NOMO-1 treated with DMSO at 0.1 percent for 48 hours (cell line): ENCODE measurements around the gene GRHL1.

Source experiments
- DNase-seq: peaks from one replicate; lab custom pipeline; 2025; ENCODE audit not compliant: unreplicated experiment; lab: John Stamatoyannopoulos, UW

Gene GRHL1

DNA sequence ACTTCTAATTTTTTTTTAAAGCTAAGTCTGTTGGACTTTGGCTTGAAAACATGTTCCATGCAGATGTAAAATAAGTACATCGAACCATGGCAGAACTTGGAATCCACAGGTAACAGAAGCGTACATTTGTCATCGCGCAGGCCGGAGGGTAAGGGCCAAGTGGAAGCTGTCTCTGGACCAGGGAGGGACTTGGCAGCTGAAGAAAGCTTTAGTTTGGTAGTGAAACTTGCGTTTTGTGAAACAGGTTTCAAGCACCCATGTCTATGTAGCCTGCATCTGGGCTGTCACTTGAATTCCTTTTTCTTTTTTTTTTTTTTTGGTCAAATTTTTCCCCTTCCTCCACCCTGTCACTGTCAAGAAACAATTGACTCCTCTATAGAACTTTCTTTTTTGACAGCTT, 20.4 kb downstream of the GRHL1 start:
- no peak for DNase-seq

DNA sequence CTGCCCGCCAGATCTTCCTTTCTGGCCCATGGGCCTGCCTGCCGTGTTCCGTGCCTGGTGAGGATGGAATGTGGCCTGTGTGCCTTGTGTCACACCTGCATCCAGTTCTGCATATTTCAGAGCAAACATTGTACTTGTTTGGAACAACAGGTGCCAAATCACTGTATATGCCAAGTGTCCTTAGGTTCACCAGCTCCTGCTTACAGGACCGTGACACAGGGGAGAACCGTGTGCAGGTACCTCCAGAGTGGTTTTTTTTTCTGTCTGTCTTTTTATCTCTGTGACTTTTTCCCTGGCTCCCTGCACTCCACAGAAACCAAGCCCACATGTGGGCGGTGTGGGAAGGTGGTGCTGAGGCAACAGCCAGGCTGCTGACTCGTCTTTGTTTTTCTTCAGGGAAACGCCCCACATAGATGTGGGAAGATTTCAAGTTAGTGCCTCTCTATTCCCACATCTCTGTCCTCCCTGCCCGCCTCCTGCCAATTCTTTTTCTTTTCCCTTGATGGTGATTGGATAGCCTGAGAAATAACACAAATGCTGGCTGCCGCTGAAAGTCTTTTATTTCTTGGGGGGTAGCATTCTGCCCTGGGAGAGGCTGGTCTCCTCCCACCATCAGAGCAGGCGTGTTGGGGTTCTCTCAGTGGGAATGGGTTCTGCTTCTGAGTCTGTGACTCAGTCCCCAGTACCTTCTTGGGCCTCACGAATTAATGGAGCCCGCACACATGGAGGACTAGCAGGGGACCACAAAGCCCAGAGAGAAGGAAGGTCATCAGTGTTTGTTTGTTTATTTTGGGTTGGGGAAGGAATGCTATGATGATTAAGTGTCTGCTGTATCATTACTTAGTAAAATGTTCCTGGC, 21.4 kb downstream of the GRHL1 start:
- DNase-seq = no peak

DNA sequence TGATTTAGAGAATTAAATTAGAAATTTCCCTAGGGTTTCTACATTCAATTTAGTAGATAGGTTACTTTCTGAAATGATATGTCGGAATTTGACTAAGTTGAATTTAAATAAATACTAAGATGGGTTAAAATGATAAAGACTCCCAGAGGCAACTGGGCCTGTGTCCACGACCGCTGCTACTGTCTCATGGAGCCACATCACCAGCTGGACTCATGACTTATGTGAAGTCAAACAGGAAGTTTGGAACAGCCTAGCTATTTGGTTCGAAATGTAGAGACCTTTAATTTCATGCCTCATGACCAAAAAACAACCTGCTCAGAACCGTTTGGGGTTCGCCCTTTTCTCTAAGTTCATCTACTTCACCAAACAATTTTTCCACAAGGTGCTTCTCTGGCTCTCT, 22.2 kb downstream of the GRHL1 start:
- DNase-seq = no peak

DNA sequence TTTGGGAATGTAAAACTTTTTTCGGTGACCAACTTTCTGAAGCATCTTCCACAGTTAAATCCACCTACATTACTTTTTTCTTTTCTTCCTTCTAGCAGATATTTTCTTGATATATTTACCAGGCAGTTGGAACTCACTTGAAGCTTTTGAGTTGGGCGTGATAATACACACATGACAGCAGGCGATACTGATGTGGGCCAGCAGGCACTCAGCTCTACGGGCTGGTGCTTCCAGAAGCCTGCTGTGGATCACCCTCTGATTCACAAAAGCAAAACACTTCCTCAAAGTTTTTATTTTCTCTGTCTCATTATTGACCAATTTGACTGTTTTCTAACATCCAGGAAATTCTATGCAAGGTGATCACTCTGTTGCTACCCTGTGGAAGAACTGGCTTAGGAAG, 22.9 kb downstream of the GRHL1 start:
- DNase-seq = no peak

DNA sequence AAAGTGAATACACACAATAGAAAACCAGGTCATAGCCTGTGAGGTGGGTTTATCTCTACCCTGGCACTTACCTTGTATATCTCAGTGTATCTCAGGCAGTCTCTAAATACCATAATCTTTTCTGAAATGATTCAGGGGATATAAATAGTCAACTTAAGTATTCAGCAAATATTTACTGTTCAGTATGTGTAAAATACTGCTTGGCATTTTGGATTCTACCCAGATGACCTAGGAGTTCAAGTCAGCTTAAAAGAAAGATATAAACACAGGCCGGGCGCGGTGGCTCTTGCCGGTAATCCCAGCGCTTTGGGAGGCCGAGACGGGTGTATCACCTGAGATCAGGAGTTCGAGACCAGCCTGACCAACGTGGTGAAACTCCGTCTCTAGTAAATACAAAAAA, 23.8 kb downstream of the GRHL1 start:
- DNase-seq = no peak

DNA sequence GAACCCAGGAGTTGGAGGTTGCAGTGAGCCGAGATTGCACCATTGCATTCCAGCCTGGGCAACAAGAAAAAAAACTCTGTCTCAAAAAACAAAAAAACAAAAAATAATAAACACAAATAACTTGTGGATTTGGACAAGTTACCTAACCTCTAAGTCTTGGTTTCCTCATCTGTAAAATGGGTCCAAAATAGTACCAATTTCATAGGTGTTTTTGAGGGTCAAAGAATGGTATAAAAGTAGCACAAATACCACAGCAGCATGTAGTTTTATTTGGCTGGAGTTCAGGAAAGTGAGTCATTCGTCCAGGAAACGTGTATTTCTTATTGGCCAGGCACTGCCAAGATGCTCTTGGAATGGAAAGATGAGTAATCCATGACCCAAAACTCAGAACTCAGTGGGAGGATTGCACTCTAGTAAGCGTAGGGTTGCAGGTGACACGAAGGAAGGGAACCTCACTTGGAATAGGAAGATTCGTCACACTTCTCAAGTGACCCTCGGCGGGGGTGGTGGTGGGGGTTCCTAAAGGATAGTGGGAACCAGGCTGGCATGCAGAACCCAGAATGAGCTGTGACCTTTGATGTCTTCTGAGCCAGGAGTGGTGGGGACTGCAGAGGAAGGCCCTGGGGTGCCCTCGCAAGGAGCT, 24.4 kb downstream of the GRHL1 start:
- DNase-seq = no peak

DNA sequence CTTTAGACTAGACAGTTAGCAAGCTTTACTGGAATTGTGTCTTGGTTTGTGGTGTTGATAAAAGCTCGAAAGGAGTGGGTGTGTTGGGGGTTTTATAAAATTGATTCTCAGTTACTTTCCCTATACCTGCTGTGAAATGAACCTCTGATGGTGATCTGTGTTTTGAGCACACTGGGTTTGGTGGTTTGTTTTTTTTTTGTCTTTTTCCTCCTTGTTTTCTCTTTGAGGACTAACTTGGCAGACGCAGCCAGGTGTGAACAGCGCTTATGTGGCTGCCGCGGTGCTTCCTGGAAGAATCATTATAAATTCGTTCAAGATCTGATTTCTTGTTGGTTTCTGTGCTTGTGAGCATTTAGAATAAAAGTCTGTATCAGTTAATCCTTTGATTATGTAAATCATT, 28.5 kb downstream of the GRHL1 start:
- DNase-seq = no peak

DNA sequence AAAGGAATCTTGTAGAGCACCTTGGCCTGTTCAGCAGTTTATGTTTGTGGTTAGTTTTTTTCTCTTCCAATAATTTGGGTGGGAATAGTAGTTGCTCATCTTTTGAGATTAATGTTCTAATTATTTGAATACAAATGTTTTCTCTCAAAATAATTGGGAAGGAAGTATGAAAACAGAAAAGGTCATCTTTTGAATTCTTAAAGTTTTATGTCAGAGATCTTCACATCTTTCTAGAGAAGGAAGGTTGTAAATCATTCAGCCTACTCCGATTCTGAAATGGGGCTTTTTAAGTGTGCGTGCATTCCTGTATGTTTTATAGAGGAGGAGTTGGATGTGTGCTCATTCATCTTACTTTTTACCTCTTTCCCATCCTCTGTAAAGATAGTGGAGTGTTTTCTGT, 29.0 kb downstream of the GRHL1 start:
- DNase-seq = no peak

DNA sequence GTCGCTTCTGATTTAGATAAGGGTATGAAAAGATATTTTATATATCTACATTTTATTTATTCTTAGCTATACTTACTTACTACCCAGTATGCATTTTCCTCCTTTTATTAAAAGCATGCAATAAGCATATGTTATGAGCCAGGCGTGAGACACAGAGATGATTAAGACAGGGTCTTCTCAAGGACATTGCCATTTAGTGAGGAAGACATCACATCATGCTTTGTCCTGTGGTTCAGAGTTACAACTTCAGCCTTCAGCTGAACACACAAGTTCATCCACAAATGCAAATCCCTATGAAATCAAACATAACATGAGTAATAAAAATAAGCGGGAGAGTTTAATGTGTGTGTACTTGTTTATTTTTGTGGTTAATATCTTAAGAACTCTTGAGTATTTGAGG, 30.2 kb downstream of the GRHL1 start:
- DNase-seq = no peak

DNA sequence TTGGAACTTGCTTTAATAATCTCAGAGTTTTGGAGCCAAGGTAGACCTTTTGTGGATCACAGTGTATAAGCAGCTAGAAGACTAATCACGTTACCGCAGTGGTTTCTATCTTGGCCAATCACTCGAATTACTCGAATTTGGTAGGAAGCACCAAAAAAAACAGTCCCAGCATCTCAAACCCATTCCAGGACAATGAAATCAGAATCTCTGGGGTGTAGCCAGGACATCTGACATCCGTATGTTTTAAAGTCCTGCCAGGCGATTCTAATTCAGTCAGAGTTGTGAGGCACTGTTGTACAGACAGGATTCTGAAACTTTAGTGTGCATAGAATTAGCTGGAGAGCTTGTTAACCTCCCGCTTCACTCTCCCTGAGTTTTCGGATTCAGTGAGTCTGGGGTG, 30.8 kb downstream of the GRHL1 start:
- no peak for DNase-seq

DNA sequence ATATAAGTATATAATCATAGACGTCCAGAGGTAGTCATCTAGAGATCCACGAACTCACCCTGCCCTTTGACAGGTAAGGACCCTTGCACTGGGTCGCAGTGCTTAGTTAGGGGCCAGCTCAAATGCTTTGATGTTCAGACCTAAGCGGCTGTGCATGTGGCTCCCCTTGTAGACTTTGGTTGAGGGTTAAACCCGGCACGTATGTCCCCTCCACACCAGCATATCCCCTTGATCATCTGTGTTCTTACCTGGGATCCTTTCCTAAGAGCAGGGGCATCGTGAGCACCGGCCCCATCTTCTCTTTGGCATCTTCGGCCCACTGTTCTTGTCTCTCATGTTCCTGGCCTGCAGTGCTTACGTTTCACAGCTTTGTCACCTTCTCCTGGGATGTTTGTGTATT, 31.4 kb downstream of the GRHL1 start:
- DNase-seq = no peak

DNA sequence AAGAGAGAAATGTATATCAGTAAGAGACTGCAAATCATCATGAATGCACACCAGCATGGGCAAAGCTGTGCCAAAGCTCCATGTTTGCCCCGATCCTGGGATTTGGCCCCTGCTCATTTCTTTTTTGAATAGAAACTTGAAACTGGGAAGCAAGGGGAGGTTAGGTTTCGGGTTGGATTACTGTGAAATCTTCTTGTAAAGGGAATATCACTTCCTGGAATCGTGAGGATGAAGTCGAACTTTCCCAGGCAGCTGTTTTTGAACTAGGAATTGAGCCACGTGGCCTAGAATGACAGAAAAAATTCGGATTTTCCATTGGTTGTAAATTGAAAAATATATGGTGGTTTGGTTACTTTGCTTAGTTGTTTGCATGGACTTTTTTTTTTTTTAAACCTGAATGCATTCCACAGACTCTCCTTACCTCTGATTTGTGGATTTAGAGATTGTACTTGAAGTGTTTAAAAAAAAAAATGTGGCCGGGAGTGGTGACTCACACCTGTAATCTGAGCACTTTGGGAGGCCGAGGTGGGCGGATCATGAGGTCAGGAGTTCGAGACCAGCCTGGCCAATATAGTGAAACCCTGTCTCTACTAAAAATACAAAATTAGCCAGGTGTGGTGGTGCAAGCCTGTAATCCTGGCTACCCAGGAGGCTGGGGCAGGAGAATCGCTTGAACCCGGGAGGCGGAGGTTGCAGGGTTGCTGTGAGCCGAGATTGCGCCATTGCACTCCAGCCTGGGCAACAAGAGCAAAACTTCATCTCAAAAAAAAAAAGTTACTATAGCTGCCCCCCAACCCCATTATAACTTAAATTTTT, 32.1 kb downstream of the GRHL1 start:
- no peak for DNase-seq

DNA sequence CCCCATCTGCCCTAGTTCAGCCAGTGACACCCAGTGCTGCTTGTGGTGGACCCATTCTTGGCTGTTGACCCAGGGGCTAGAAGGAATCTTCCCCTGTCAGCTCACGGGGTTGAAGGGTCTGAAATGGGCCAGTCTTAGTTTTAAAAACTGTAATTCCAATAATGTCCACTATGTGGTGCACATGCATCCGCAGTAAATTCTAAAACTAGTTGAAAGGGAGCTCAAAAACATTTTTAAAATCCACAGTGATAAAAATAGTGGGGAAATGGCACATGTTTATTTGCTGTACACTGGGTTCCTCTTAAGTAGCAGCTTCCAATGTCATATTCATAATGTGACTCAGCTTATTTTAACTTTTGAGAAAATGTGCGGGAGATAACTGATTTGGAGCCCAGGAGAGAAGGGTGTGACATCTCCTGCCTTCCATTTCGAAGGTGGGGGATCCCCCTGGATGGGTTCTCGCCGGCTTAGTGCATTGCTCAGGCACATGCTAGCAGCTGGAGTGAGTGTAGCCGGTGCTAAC, 32.8 kb downstream of the GRHL1 start:
- DNase-seq = peak; percentile 66

DNA sequence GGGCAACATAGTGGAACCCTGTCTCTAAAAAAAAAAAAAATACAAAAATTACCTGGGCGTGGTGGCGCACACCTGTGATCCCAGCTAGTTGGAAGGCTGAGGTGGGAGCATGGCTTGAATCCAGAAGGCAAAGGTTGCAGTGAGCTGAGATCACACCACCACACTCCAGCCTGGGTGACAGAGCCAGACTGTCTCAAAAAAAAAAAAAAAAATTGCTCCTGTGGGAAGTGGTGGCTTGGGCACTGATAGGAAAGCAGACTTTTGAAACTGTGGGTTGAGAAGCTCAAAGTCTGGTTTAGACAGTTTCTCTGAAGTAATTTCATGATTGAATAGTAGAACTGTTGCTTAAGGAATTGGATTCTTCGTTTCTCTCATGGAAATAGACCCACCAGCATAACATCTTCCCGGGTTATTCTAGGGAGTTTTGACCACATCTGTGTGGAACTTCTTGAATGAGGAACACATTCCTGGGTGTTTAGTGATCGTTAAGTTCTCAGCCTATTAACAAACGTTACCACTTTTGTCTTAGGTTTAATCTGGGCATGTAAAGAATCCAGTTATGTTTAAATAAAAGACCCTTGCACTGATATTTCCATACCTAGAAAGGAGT, 33.5 kb downstream of the GRHL1 start:
- DNase-seq = no peak

DNA sequence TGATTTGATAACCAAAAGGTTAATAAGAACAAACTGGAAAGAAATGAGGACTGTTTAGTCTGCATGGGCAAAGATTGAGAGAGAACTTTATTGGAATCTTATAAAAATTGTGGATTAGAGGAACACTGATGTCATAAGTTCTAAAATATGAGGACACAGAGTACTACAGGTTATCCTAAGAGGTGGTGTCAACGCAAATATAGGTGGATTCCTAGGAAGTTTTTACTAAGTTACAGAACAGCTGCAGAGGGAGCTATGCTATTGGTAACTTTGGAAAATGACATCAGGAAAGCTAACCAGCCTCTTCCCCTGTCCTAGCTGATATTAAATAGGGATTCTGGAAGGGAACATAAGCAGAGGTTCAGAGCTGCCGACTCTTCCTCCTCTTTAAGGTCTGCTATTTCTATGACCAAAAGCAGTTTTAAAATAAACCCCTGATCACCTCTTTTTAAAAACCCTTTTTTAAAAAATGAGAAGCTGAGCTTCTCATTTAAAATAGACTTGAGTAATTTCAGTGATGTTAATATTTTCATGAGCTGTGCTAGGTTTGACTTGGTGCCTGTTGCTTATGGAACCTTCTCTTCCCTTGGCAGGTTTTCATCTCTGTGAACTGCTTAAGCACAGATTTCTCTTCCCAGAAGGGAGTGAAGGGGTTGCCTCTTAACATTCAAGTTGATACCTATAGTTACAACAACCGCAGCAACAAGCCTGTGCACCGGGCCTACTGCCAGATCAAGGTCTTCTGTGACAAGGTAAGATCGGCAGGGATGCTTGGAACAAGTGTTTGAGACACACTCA, 34.2 kb downstream of the GRHL1 start:
- DNase-seq = no peak

DNA sequence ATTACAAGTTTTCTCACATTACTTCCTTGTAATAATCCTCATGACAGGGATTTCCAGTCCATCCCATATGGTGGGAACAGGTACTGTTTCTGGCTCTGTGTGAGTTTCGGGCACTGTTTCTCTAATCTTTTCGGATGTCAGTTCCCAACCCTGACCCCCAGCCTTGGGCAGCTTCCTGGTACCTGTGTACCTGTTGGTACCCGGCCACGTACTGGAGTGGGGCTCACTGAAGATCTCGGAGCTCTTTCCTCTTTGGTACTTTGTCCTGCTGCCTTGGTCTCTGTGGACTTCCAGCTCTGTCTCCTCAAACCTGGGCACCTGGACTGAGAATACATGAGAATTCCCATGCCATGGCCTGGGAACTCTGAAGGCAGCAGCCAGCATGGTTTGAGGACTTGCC, 36.8 kb downstream of the GRHL1 start:
- no peak for DNase-seq

DNA sequence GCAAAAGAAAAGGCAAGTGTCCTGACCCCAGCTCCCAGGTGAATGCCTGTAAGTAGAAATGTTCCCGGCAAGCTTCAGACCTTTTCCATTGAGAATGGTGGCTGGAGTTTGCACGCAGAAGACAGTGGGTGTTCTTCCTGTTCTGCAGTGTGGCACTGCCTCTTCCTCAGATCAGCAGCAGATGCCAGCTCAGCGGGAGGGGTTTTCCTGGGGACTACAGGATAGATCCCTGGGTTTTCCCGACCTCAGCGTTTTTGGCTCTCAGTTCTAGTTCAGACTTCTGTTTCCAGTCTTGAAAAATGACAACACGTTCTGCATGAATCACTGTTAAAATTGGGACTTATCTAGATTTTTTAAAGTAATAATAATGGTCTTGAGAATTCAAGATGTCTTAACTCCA, 39.2 kb downstream of the GRHL1 start:
- DNase-seq = no peak

DNA sequence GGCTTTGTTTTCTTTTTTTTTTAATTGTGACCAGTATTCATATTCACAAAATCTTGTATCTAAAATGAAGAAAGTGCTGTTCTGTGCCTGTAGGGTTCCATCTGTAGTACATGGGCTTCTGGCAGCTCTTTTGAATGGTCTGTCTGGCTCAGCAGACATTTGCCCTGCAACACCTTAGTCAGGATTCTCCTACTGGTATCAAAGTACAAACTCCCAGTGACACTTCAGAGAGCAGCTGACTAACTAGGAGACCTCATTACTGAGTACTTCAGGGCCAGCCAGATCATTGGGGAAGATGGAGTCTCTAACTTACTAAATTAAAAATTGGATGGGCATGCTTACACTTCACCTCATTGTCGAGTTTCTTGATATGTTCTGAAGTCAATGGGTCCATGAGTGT, 39.7 kb downstream of the GRHL1 start:
- no peak for DNase-seq

DNA sequence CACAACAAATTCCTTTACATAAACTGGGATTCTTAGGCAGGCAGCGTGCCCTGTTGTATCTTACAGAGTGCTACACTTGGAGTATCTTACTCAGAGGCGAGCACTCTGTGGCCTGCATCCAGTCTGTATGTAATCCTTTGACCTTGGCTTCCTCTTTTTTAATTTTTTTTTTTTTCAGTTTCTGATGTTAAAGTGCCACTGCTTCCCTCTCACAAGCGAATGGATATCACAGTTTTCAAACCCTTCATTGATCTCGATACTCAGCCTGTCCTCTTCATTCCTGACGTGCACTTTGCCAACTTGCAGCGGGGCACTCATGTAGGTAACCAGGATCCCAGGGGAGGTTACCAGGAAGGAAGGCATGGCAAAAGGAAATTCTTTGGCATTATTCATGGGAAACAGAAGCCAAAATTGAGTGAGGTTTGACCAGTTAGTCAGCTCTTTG, 40.4 kb downstream of the GRHL1 start:
- peak; percentile 72 for DNase-seq

DNA sequence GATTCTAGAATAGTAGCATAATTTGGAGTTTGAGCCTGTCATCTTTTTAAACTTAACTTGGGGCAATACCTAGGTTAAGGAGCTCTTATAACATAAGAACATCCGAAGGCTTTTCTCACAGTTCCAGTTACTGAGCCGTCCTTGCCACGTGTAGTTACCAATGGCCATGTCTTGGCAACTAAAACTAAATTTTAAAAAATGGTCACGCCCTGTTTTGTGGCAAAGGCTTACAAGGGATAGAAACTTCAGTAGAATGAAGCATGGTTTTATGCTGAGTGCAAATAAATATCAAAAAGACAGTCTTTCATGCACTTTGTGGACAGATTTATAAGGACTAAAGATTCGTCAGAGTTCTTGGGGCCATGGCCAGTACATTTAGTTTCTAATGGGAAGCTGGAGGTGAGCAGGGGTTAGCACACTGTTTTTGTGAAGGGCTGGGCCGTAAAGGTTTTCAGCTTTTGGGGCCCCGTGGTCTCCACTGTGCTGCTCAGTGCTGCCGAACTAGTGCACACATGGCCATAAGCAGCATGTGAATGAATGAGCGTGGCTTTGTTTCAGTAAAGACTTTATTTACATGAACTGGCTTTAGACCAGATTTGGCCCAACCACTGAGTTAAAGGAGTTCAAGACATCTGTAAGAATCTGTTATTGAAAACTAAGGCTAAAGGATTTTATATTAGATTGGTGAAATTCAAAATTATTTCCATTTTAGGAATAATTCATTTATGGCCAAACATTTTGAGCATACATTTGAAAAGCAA, 41.1 kb downstream of the GRHL1 start:
- no peak for DNase-seq
